GM18951 (cell line): Measurements from ENCODE around the gene DVL1.

Experiments
- POLR2A ChIP-seq: IDR thresholded peaks from 4 replicates; pipeline ENCODE4 v1.6.1; 2011; ENCODE audit warnings: mild to moderate bottlenecking; ENCODE audit not compliant: insufficient read length, insufficient read depth; ENCODE audit errors: extremely low read depth
- in situ Hi-C: fragments of 300-500 bp; cut with MboI; formaldehyde crosslinking; loops from one replicate; pipeline ENCODE4 v1.12.0; 2022; ENCODE audit warnings: low sequenced_read_pairs, mixed read lengths, inconsistent platforms; ENCODE audit not compliant: unreplicated experiment

Gene DVL1

GRCh38 chr1:1345860-1346500 is 3.2 kb downstream of the DVL1 start:
- in situ Hi-C loops: no loop called here

GRCh38 chr1:1345384-1345783 is 3.8 kb downstream of the DVL1 start:
- in situ Hi-C loops: no loop called here
- TF ChIP-seq POLR2A: no peak

More at GRCh38 chr1:1345860-1346500, 3.2 kb downstream of the DVL1 start:
- TF ChIP-seq POLR2A: no peak

GRCh38 chr1:1344655-1345361 is 4.4 kb downstream of the DVL1 start:
- in situ Hi-C loops: no loop called here
- TF ChIP-seq POLR2A: no peak

- TF ChIP-seq POLR2A: no peak
- in situ Hi-C loops: no loop called here
Observed at GRCh38 chr1:1343811-1344421, 5.3 kb downstream of the DVL1 start.

- in situ Hi-C loops: no loop called here
Observed at GRCh38 chr1:1342584-1343115, 6.6 kb downstream of the DVL1 start.

GRCh38 chr1:1342061-1342562 is 7.1 kb downstream of the DVL1 start:
- in situ Hi-C loops: no loop called here

More at GRCh38 chr1:1342584-1343115, 6.6 kb downstream of the DVL1 start:
- no peak for TF ChIP-seq POLR2A

GRCh38 chr1:1341549-1342021 is 7.6 kb downstream of the DVL1 start:
- TF ChIP-seq POLR2A: no peak
- in situ Hi-C loops: no loop called here

More at GRCh38 chr1:1342061-1342562, 7.1 kb downstream of the DVL1 start:
- TF ChIP-seq POLR2A: no peak

GRCh38 chr1:1340791-1341548 is 8.2 kb downstream of the DVL1 start:
- TF ChIP-seq POLR2A: no peak
- in situ Hi-C loops: no loop called here

GRCh38 chr1:1340185-1340584 is 9.0 kb downstream of the DVL1 start:
- in situ Hi-C loops: no loop called here
- TF ChIP-seq POLR2A: no peak

- in situ Hi-C loops: no loop called here
- no peak for TF ChIP-seq POLR2A
Observed at GRCh38 chr1:1338278-1338677, 10.9 kb downstream of the DVL1 start.

- in situ Hi-C loops: no loop called here
- TF ChIP-seq POLR2A: no peak
Observed at GRCh38 chr1:1337793-1338147, 11.4 kb downstream of the DVL1 start.

- TF ChIP-seq POLR2A: no peak
- in situ Hi-C loops: no loop called here
Observed at GRCh38 chr1:1336931-1337792, 12.1 kb downstream of the DVL1 start.

GRCh38 chr1:1336446-1336845 is 12.8 kb downstream of the DVL1 start:
- in situ Hi-C loops: no loop called here

More at GRCh38 chr1:1336446-1336845, 12.8 kb downstream of the DVL1 start:
- TF ChIP-seq POLR2A: no peak
